Vagina (tissue), 2 donors: ENCODE results near the gene DOK6.

Experiments
- POLR2AphosphoS5 ChIP-seq, 2 donors: sonication (generic); formaldehyde crosslinking; IDR thresholded peaks; one replicate each; pipeline ENCODE4 v1.9.0; 2017; ENCODE audit warnings: antibody characterized with exemption in 2 of 2, mild to moderate bottlenecking in 2 of 2, low read depth in 1 of 2; ENCODE audit not compliant: insufficient read depth in 1 of 2
- TF ChIP-seq, protein P1 (sequence below), 3 experiments: fragments of 450-650 bp in 2 of 3; fragments of 200-600 bp in 1 of 3; sonication (generic) in 1 of 3; IDR thresholded peaks; one replicate each; pipeline ENCODE4 v1.5.1; 2017 to 2019; ENCODE audit warnings: antibody characterized with exemption in 3 of 3, mild to moderate bottlenecking in 2 of 3, moderate library complexity in 2 of 3

DNA sequence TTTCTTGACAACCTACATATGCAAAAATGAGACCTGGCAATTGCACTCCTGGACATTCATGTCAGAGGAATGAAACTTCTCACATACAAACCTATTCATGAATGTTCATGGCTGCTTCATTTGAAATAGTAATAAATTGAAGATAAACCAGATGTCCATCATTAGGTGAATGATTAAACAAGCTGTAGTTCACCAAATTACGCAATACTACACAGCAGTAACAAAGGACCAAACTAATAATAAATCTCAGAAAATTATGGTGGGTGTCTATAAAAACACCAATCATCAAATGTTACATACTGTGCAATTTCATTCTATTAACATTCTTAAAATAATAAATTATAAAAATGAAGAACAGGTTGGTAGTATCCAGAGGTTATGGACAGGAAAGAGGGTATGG is 13.5 kb downstream of the DOK6 start:
- TF ChIP-seq, protein P1, sequence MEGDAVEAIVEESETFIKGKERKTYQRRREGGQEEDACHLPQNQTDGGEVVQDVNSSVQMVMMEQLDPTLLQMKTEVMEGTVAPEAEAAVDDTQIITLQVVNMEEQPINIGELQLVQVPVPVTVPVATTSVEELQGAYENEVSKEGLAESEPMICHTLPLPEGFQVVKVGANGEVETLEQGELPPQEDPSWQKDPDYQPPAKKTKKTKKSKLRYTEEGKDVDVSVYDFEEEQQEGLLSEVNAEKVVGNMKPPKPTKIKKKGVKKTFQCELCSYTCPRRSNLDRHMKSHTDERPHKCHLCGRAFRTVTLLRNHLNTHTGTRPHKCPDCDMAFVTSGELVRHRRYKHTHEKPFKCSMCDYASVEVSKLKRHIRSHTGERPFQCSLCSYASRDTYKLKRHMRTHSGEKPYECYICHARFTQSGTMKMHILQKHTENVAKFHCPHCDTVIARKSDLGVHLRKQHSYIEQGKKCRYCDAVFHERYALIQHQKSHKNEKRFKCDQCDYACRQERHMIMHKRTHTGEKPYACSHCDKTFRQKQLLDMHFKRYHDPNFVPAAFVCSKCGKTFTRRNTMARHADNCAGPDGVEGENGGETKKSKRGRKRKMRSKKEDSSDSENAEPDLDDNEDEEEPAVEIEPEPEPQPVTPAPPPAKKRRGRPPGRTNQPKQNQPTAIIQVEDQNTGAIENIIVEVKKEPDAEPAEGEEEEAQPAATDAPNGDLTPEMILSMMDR (IDR thresholded peaks at IDR 0.05), result no peak
- TF ChIP-seq POLR2AphosphoS5 (IDR thresholded peaks at IDR 0.05; ENCODE audit: insufficient read depth in 1 of 2, low read depth in 1 of 2), result no peak
